GM21526 (cell line): ENCODE measurements around the gene COMT.

ENCODE experiments used
- ATAC-seq: cut with Tn5 transposase; IDR thresholded peaks from one replicate; pipeline ENCODE4 v1.9.1; 2021; ENCODE audit warnings: moderate library complexity; ENCODE audit not compliant: unreplicated experiment, low FRiP score

Gene COMT

DNA sequence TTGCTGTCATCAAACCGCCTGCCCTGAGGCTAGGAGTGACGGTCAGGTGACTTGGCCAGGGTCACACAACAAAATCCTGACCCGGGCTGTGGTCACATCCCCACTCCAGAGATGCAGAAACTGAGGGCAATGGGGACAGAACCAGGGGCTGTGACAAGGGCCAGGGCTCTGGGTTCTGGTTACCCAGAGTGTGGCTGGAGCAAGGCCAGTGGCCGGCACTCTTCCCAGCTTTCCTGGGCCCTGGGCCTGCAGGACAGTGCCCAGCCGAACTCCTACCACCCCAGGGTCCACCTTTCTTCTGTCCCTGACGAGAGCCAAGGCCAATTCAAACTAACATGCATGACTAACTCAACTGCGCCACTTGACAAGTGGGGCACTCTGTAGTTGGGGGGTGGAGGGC lies 39.2 kb downstream of the COMT start:
- ATAC-seq, result no peak

DNA sequence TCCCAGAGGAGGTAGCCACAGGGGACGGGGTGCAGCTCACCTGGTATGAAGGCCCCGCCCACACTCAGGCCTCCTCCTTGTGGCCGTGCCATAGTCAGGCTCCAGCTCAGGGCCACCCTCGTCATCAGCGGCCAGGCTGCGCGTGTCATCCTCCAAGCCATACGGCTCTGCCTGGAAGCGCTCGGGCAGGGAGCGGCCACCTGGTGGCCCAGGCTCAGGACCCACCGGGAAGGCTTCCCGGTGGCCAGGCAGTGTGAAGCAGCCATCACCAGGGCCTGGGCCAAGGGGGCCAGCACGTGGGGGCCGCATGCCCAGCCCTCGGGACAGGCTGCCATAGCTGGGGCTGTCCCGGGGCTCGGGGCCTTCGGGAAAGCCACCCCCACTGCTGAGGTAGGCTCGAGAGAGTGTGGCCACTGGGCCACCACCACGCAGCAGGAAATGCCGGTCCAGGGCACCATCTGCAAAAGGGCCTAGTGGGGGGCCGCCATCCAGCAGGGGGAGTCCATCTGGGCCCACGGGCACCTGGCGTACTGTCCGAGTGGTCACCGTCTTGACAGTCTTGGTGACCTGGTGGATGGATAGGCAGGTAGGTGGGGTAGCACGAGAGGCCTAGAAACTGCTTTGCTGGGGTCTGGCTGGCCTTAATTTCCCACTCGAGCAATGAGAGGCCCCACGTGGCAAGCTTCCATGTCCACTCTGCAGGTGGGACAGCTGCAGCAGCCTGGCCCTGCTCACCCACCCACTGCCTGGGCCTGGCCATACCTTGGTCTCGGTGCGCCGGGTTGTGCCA lies 39.8 kb downstream of the COMT start:
- ATAC-seq, result no peak

DNA sequence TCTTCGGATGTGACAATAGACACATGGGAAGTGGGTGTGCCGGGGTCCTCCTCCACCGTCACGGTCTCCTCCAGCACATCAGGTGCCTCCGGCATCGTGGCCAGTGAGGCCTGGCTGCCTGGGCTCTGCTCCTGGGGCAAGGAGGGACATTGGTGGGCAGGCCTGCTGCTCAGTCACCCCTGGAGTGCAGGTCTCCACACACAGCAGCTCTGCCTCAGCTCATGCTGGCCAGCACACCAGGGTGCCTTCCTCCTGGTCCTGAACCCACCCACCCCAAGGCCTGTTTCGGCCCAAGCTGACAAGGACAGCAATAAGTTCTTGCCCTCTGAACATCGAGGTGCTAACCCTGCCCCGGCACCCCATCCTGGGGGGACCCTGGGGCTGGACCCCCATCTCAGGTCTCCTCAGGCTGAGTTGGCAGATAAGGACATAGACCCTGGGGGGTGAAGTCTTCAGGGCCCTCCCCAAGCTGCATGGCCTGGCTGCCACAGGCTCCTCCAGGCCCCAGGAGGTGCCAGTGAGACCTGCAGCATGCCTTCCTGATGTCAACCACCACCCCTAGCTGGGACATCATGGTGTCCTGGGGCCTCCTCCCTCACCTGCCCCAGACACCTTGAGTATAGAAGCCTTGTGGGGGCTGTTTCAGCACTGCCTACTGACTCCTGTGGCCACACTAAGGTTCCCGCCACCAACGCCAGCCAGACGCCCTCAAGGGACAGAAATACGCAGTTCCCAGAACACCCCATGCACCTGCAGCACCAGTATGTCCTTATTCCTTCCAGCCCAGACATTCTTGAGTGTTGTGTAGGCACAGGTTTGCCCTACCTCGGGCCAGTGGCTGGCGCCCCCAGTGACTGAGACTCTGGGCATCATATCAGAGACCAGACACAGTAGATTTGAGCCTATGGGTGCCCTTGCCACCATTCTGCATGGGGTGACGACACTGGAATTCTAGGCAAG lies 40.7 kb downstream of the COMT start:
- ATAC-seq, result no peak

DNA sequence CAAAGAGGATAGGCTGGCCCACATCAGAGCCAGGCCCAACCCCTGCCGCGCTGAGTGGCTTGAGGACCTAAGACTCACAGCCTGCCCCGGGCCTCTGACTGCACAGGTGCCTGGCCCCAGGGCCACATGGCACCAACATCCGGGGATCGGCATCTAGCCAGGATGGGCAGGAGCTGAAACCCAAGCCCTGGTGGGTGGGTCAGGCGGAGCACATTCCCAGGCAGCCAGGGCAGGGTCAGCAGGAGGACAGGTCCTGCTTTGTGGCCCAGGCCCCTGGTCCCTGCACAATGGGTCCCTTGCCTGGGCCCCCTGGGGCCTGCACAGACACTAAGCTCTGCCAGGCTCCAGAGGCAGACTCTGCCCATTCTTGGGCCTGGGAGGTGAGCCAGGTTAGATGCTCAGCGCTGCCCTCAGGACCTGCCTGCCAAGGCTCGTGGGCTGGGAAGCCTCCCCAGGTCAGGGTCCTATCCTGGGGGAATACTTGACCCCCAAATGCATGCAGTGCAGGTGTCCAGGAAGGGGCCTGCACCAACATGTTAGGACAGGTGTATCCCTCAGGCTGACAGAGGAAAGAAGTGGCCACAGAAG lies 41.5 kb downstream of the COMT start:
- ATAC-seq, result no peak

DNA sequence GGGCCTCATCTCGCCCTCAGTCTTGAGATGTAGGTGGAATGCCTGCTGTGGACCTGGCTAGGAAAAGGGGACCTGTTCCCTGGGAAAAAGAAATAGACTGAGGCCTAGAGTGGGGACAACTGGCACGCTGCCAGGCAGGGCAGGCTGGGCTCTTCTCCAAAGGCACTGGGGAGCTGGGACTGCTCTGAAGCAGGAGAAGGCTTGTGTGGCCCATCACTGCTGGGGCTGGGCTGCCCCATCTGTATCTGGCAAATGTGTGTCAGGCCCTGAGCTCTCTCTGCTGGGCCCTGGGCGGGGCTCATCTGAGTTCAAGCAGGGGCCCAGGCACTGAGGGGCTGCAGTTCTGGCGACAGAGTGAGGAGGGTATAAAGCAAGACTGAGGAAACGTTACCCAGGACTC lies 42.2 kb downstream of the COMT start:
- ATAC-seq, result no peak

DNA sequence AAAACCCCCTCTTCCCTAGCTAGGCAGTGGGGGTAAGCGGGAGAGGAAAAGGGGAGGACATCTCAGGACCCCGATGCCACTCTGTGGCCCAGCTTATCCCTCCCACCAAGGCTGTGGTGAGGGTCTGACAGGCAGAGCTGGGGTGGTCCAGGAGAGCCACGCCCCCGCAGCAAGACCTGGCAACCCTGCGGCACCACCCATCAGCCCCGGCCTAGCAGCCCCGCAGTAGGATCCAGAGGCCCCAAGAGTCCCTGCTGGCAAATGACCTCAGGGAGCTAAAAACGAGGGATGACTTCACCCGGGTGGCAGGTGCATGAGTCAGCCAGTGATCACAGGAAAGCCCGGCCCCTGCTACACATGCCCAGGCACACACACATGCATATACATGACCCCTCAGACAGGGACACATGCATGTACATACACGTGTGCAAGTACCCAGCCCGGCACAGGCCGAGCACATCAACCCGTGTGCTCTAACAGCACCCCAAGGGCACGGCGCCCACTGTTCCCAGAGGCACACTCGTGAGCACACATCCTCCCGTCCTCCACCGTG lies 42.7 kb downstream of the COMT start:
- ATAC-seq, result no peak

DNA sequence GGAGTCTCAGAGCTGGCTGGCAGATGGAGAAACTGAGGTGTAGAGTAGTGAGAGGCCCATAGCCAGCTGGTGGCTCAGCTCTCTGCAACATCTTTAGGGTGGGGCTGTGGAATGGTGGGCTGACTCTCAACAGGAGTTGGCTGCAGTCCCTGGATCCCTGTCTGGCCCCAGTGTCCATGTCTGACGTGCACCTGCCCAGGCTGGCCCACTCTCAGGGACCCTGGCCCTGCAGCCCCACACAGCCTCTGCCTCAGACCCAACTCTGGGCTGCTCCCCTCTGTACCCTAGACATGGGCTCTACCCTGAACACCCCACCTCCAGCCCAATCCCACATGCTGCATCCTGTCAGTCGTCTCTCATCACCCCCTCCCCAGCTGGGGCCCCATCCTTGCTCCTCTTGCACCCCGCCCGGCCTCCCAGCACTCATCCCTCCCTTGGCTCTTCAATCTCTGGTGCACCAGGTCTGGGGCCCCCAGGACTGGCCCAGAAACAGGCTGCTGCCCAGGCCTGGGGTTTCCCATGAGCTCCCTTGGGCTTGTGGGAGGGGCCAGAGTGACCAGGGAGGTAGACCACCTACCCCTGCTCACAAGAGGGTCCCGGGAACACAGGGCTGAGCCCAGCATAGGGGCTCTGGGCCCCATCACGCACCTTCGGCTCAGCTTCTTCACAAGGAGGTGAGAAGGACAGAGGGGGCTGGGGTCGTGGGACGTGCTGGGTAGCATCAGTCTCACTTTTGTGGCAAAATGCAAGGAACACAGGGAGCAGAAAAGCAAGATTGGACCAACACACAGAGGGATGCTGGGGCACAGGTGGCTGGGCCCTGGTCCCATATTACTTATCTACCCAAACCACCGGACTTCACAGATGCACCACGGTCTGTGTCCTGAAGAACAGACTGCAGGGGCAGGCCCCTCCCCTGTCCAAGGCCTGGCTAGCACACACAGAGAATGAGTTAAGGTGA lies 43.6 kb downstream of the COMT start:
- no peak for ATAC-seq

DNA sequence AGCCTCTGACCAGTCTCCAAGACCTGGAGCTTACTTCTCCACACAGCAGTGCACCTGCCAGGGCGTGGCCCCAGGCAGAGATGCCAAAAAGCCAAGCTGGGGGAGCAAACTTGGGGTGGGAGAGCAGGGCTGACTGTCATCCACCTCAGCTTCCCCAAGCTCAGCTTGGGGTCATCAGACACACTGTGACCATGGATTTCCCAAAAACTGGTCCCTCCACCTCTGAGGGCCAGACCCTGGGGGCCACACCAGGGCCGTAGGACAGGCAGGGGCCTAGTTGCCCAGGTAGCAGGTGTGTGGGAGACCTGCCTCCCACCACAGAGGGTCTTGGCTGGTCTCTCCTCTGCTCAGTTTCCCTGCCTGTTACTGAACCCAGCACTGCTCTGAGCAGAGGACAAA lies 44.4 kb downstream of the COMT start:
- no peak for ATAC-seq

DNA sequence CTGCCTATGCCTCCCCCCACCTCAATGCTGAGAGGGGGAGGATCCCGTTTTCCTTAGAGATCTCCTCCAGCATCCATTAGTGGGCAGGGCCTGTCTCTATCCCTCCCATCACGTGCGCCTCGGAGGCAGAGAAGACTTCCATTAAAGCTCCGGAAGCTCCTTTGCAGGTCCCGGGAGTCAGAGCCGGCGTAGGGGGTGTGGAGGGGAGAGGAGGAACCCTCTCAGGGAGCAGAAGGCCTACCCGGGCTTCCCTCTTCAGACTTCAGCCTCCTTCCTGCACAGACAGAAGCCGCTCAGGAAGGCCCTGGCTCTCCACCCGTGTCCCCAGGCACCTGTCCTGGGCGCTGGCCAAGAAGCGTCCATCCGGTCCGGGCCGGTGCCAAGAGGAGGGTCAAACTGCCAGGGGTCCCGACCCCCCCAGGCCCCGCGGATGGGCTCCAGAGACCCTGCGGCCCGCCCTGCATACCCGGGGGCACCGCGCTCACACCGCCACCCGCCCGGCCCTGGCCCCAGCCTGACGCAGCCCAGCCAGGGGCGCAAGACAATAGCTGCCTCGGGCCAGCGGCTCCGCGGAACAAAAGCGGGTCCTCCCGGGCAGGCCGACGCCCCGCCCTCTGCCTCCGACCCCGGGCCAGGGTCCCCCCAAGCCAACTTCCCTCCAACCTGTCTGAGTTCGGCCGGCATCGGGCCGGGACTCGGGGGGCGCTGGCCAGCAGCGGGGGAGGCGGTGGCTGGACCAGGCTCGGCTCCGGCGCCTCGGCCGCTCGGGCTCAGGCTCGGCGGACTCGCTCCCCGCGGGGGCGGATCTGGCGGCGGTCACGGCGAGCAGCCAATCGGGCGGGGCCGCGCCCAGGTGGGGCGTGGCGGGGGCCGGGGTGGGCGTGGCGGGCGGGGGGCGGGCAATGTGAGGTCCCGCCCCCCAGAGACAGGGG lies 45.1 kb downstream of the COMT start:
- no peak for ATAC-seq

DNA sequence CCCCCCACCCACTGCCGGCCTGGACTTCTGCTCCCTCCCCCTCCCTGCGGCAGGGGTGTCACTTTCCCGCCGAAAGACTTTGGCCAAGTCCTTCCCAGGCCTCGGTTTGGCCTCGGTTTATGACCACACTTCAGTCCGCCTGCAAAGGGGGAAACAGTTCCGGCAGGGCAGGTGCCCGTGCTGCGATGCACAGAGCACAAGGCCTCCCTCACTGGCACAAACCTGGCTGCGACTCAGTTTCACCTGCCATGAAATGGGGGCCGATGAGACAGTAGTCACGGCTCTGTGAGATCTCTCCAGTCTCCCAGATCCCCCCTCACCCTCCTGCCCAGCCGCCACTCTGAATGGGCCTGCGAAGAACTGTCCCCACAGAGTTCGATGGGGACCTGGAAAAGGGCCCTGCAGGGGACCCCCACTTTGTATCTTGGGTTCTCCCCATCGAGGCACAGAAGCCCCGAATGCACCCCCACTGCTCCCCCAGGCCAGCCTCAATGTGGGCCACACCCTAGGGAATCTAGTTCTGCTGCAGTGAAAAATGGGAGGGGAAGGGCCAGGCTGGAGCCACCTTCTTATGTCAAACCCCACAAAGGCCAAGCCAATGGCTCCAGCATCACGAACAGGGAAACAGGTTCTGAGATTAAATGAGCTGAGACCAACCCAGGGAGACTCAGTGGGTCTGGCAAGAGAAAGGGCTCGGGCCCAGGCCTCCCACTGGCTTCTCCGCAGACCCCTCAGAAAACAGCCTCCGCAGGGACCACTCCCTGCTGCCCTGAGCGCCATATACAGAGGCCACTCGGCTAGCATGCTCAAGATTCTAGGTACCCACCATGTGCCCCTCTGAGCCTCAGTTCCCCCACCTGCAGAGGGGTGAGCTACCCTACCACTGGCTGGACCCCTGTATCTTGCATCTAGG lies 46.1 kb downstream of the COMT start:
- ATAC-seq, result no peak

DNA sequence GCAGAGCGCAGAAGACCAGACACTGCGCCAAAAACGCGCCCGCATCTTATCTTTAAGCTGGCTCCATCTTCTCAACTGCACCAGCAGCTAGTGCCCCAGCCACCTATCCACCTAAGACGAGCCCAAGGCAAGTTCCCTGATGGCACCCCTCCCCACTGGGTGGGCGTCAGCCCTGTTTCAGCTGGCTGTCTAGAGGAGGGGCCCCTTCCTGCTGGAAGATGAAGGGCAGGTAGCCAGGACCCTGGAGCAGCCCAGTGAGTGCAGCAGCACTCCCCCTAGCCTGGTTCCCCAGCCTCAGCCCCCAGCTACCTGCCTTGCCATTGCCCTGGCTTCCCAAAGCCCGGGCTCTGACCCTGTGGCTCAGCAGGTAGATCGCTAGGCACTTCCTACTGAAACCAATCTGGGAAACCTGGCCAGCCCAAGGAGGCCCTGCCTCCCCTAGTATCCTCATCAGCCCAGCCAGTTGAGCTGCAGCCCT lies 46.8 kb downstream of the COMT start:
- no peak for ATAC-seq

DNA sequence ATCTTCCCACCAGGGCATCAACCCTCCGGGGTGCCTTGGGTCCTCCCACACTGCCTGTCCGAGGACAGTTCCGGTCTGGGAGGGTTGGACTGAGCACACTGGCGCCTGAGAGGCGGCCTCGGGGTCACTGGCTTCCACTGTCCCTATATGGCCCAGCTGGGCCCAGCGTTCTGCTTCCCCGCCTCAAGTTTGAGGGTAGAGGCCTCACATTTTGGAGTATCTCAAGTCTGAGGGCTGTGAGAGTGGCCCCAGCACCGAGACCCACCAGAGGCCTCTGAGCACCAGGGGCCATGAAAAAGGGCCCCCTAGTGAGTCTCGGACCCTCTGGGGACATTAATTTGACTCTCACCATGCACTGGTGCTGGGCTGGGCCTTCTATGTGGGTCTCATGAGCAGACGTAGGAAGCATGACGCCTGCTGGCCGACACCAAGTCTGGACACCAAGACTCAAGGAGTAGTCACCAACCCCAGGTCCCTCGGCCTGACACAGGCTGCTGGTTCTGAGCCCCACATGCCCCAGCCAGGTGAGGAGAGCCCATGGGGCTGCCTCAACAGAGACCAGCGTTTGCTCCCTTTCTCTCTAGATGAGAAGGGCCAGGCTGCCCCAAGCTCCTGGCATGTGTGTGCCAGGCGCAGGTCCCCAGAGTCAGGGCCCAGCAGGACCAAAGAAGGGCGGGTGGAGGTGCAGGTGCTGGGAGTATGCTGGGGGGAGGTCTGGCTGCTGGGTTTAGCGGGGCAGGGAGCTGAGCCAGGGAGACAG lies 47.6 kb downstream of the COMT start:
- no peak for ATAC-seq

DNA sequence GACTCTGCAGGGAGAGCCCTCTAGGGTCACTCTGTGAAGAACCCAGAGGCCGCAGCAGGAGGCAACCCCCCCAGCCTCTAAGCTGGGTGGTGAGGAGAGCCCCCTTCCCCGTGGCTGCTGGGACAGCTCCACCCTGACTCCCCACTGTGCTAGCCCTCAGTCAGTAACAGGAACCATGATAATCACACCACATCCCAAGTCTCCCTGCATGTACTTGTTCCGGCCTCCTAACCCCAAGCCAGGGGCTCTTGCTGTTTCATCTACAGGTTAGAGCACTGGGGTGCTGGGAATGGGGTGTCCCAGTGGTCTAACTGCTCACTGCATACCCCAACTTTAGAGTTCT lies 48.1 kb downstream of the COMT start:
- no peak for ATAC-seq

DNA sequence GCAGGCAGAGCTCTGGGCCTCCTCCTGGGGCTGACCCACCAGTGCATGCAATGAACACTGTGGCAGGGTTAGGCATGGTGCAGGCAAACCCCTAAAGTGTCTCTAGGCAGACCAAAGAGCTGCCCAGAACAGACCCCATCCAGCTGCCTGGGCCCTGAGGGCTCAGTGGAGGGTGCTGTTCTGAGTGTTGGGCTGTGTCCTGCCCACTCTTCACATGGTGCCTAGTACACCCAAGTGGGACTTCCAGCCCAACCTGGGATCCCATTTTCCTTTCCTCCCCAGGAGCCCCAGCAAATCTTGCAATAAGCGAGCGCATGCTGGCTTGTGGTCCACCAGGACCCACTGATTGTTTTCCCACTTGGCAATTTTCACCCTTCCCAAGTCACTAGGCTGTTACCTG lies 48.6 kb downstream of the COMT start:
- ATAC-seq, result no peak

DNA sequence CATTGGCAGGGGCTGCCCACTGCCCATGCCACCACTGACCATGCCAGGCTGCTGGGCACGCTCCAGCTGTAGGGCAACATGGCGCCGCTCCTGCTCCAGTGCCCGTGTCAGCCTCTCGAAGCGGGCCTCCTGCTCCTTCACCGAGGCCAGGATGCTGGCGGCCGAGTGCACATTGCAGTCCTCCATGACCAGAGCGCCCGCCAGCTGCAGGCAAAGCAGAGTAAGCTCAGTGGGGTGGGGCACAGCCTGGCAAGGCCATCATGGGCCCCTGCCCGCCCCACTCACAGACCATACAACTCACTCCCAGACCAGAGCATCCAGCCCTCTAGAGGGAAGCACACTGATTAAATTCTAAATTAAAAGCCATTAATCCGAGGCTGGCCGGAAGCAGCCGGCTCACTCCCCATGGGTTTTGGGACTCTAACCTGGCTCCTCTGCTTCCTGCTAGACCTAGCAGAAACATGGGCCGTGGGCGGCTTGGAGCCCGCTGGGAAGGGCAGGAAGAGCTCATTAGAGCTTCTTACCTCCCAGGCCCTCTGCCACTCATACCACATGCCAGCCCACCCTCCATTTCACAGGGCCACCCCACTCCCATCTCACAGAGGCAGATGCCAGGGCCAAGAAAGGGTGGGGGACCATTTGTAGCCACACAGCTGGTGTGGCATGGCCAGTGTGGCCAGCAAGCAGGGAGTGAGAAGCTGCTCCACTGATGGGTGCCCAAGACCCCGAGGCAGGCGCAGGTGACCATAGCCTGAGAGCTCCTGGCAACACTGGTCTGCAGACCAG lies 49.2 kb downstream of the COMT start:
- no peak for ATAC-seq

DNA sequence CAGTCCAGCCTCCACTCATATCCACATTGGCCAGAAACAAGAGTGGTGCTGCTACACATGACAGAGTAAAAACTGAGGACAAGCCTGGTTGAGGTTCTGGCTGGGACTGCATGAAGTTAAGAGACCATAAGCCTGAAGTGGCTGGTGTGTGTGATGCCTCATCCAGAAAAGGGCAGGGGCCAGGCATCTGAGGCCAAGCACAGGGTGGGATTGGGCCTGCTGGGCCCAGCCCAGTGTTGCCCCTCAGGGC lies 49.7 kb downstream of the COMT start:
- no peak for ATAC-seq
